ENCODE measurements around the gene SLC45A1.

SLC45A1 gene

GRCh38 chr1:8354038-8354437, 36.1 kb downstream of the SLC45A1 start:
- peak overlapping the region in 1 of 2 donors; percentile 81 for H3K27ac ChIP-seq
- TF ChIP-seq CTCF (IDR thresholded peaks at IDR 0.05): no peak

GRCh38 chr1:8355439-8356255, 37.7 kb downstream of the SLC45A1 start:
- peak overlapping the region in 1 of 2 donors; percentile 12 for H3K27ac ChIP-seq
- no peak overlapping the region for H3K4me3 ChIP-seq
- DNase-seq (ENCODE audit: low spot score): no peak
- TF ChIP-seq CTCF (IDR thresholded peaks at IDR 0.05): no peak

More at GRCh38 chr1:8354038-8354437, 36.1 kb downstream of the SLC45A1 start:
- DNase-seq (ENCODE audit: low spot score): no peak
- H3K4me3 ChIP-seq: no peak overlapping the region

- Histone ChIP-seq H3K27ac (peak overlapping the region in 1 of 2 donors; percentile 70), H3K4me3 (no peak overlapping the region)
- no peak for TF ChIP-seq CTCF (IDR thresholded peaks at IDR 0.05)
- DNase-seq (ENCODE audit: low spot score): no peak
These were observed 38.6 kb downstream of the SLC45A1 start for GRCh38 chr1:8356256-8357209.

GRCh38 chr1:8357329-8358101, 39.6 kb downstream of the SLC45A1 start:
- no peak overlapping the region for H3K4me3 ChIP-seq
- DNase-seq (ENCODE audit: low spot score): no peak
- peak overlapping the region; percentile 16 to 70 for H3K27ac ChIP-seq
- no peak for TF ChIP-seq CTCF (IDR thresholded peaks at IDR 0.05)

- TF ChIP-seq CTCF (IDR thresholded peaks at IDR 0.05): no peak
- DNase-seq (ENCODE audit: low spot score): no peak
- Histone ChIP-seq H3K4me3 (no peak overlapping the region), H3K27ac (peak overlapping the region in 1 of 2 donors; percentile 70)
These were observed 40.5 kb downstream of the SLC45A1 start for GRCh38 chr1:8358241-8358896.
